Peyer's patch (tissue), 4 donors: ENCODE results near the gene MYO3A. TPM values are rescaled to one million over a fixed set of nuclear protein-coding genes. Genes with fewer than 3 reads are reported as not detected.
"Not testable (repeated sequence)": the region's sequence is repeated elsewhere in the genome, so short reads cannot be mapped to it uniquely, and the experiment has no call there.

ENCODE experiments used
- DNase-seq, 3 donors: peaks; one replicate each; pipeline ENCODE4 v3.0.0-alpha.2; 2017 to 2019
- H3K27ac ChIP-seq, 4 donors: fragments of 200-600 bp; sonication (generic); one replicate each; pipeline ENCODE4 v1.5.1; 2016 to 2019
- H3K27me3 ChIP-seq, 2 donors: fragments of 200-600 bp; sonication (generic); one replicate each; pipeline ENCODE4 v1.5.1; 2019
- H3K36me3 ChIP-seq, 3 donors: fragments of 200-600 bp; sonication (generic); one replicate each; pipeline ENCODE4 v1.5.1; 2016 to 2019
- H3K4me1 ChIP-seq, 4 donors: fragments of 200-600 bp; sonication (generic); one replicate each; pipeline ENCODE4 v1.5.1; 2016 to 2019
- H3K4me3 ChIP-seq, 4 donors: fragments of 200-600 bp; sonication (generic); 1 replicate in 3 of 4; 2 replicates in 1 of 4; pipeline ENCODE4 v1.5.1; 2016 to 2019; ENCODE audit warnings: mild to moderate bottlenecking in 1 of 4
- H3K9me3 ChIP-seq, 4 donors: fragments of 200-600 bp; sonication (generic); one replicate each; pipeline ENCODE4 v1.5.1; 2016 to 2019; ENCODE audit warnings: mild to moderate bottlenecking in 1 of 4
- POLR2A ChIP-seq, 2 donors: fragments of 450-650 bp; IDR thresholded peaks; one replicate each; pipeline ENCODE4 v1.5.1; 2017; ENCODE audit warnings: antibody characterized with exemption in 2 of 2, mild to moderate bottlenecking in 2 of 2, moderate library complexity in 2 of 2
- total RNA-seq, 4 donors: library from RNA; depleted of rRNA; stranded (reverse); fragments of >200 nt; gene quantifications; one replicate each; pipeline ENCODE4 v1.1.0, GENCODE V29; 2016
- TF ChIP-seq, protein P1 (sequence below), 6 experiments: fragments of 450-650 bp in 4 of 6; fragments of 200-600 bp in 2 of 6; sonication (generic) in 1 of 6; IDR thresholded peaks; one replicate each; pipeline ENCODE4 v1.5.1; 2017 to 2019; ENCODE audit warnings: antibody characterized with exemption in 6 of 6, mild to moderate bottlenecking in 3 of 6, moderate library complexity in 1 of 6

The MYO3A gene
- total RNA-seq, 4 donors from 2014 or later, result 0.13 to 1.7 TPM; not detected in 2

DNA sequence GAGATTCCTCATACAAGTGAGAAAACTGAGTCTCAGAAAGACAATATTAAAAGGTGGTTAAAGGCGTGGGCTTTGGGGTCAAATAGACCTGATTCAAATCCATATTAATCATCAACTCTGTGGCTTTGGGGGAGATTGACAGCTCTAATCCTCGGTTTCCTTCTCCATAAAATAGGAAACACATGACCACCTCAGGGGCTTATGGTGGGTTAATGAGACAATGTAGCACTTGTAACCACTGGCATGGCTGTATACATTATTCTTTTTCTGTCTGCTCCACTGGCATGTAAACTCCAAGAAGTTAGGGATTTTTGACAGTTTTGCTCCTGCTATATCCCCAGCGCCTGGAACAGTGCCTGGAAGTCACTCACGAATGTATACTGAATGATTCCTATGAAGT lies 161.8 kb downstream of the MYO3A start:
- Histone ChIP-seq H3K4me1 (no peaks in the 10 kb centered on the region), H3K4me3 (no peak overlapping the region), H3K27ac (no peak overlapping the region), H3K27me3 (no peaks in the 10 kb centered on the region), H3K9me3 (no peaks in the 10 kb centered on the region), H3K36me3 (no peaks in the 10 kb centered on the region)
- DNase-seq, result no peak
- no peak for TF ChIP-seq POLR2A (IDR thresholded peaks at IDR 0.05)
- TF ChIP-seq, protein P1, sequence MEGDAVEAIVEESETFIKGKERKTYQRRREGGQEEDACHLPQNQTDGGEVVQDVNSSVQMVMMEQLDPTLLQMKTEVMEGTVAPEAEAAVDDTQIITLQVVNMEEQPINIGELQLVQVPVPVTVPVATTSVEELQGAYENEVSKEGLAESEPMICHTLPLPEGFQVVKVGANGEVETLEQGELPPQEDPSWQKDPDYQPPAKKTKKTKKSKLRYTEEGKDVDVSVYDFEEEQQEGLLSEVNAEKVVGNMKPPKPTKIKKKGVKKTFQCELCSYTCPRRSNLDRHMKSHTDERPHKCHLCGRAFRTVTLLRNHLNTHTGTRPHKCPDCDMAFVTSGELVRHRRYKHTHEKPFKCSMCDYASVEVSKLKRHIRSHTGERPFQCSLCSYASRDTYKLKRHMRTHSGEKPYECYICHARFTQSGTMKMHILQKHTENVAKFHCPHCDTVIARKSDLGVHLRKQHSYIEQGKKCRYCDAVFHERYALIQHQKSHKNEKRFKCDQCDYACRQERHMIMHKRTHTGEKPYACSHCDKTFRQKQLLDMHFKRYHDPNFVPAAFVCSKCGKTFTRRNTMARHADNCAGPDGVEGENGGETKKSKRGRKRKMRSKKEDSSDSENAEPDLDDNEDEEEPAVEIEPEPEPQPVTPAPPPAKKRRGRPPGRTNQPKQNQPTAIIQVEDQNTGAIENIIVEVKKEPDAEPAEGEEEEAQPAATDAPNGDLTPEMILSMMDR (IDR thresholded peaks at IDR 0.05), result no peak

DNA sequence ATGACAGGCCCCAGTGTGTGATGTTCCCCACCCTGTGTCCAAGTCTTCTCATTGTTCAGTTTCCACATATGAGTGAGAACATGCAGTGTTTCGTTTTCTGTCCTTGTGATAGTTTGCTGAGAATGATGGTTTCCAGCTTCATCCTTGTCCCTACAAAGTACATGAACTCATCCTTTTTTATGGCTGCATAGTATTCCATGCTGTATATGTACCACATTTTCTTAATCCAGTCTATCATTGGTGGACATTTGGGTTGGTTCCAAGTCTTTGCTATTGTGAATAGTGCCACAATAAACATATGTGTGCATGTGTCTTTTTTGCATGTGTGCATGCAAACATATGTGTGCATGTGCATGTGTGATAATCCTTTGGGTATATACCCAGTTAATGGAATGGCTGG lies 163.5 kb downstream of the MYO3A start:
- DNase-seq, H3K9me3 ChIP-seq, H3K27ac ChIP-seq, H3K4me1 ChIP-seq, H3K36me3 ChIP-seq, H3K4me3 ChIP-seq, H3K27me3 ChIP-seq: not testable (repeated sequence)

DNA sequence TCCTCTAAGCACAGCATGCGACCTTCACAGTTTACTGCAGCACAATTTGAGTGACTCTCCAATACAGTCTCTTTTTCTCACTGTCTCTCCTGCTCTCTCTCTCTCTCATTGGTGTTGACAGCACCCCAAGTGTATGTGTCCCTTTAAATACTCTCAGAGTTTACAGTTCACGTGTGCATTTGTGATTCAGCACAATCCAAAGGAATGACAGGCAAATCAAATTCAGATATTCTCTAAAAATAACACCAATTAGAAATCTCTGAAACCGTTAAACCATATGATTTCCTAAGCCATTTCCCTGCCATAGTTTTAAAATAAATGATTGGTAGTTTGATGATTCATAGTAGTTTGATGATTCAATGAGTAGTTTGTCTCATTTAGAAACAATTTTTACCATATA lies 178.5 kb downstream of the MYO3A start:
- Histone ChIP-seq H3K27ac (no peak overlapping the region), H3K36me3 (no peaks in the 10 kb centered on the region), H3K4me1 (no peaks in the 10 kb centered on the region), H3K4me3 (no peak overlapping the region), H3K27me3 (no peaks in the 10 kb centered on the region), H3K9me3 (no peaks in the 10 kb centered on the region)
- DNase-seq, result no peak
- no peak for TF ChIP-seq POLR2A (IDR thresholded peaks at IDR 0.05)
- TF ChIP-seq, protein P1 (IDR thresholded peaks at IDR 0.05), result no peak

DNA sequence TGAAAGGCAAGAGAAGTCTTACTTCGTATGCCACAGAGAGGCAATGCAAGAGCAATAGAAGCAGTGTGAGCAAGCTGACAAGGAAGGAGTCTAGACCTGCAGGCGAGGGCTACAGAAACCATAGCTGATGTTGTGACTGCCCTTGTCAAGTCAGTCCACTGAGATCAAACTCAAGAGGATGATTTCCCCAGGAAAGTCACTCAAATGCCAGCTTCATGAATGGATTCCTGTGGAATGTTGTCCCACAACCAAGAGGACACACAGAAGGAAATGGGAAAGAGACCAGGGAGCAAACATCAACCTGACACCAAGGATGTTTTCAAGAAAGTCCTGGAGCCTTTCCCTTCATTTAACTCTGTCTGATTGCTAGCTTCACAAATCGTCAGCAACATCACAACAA lies 204.6 kb downstream of the MYO3A start:
- Histone ChIP-seq H3K4me1 (no peaks in the 10 kb centered on the region), H3K27ac (no peak overlapping the region), H3K27me3 (no peaks in the 10 kb centered on the region), H3K36me3 (no peaks in the 10 kb centered on the region), H3K9me3 (no peaks in the 10 kb centered on the region), H3K4me3 (no peak overlapping the region)
- no peak for DNase-seq
- no peak for TF ChIP-seq POLR2A (IDR thresholded peaks at IDR 0.05)
- TF ChIP-seq, protein P1 (IDR thresholded peaks at IDR 0.05), result no peak

DNA sequence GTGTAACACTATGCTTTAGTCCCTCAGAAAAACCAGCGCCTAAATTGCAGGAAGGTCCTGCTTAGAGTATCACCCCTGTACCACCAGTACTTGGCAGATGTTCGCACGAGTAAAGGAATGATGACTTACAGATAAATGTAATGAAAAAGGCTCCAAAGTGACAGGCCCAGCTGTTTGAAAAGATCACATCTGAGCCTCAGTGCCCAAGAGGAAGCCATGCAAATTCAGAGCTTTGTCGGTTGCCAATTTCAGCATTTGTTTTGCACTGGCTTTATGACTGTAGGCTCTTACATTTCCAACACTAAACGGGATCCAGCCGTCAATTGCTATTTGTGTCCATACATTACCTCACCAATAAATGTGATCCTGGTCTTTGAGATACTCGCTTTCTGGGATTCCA lies 222.0 kb downstream of the MYO3A start:
- H3K4me1 ChIP-seq, result no peaks in the 10 kb centered on the region
- no peaks in the 10 kb centered on the region for H3K27me3 ChIP-seq
- H3K9me3 ChIP-seq, result no peaks in the 10 kb centered on the region
- TF ChIP-seq, protein P1 (IDR thresholded peaks at IDR 0.05), result no peak
- TF ChIP-seq POLR2A (IDR thresholded peaks at IDR 0.05), result no peak
- DNase-seq, result no peak
- no peak overlapping the region for H3K4me3 ChIP-seq
- no peaks in the 10 kb centered on the region for H3K36me3 ChIP-seq
- no peak overlapping the region for H3K27ac ChIP-seq

DNA sequence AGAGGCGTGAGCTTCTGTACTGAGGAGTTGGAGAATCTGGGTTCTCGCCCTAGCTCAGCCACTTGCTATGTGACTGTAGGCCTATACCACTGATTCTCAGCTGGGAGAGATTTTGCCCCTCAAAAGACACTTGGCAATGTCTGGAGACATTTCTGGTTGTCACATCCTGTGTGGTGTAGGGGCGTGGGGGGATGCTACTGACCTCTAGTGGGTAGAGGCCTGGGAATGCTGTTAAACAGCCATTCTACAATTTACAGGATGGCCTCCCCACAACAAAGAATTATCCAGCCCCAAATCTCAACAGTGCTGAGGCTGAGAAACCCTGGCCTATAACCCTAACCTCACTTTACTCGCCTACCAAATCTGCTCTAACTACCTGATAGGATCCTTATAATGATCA lies 223.7 kb downstream of the MYO3A start:
- H3K4me1 ChIP-seq, result no peaks in the 10 kb centered on the region
- no peak overlapping the region for H3K27ac ChIP-seq
- H3K36me3 ChIP-seq, result no peaks in the 10 kb centered on the region
- no peak for DNase-seq
- no peaks in the 10 kb centered on the region for H3K27me3 ChIP-seq
- no peaks in the 10 kb centered on the region for H3K9me3 ChIP-seq
- H3K4me3 ChIP-seq, result no peak overlapping the region
- no peak for TF ChIP-seq POLR2A (IDR thresholded peaks at IDR 0.05)
- TF ChIP-seq, protein P1 (IDR thresholded peaks at IDR 0.05), result no peak
